Type B pancreatic cell (in vitro differentiated cells): ENCODE measurements around the gene MAU2. TPM values are rescaled to one million over a fixed set of nuclear protein-coding genes. Genes with fewer than 3 reads are reported as not detected.

Source experiments
- DNase-seq: peaks from one replicate; pipeline ENCODE4 v3.0.0; 2021; ENCODE audit warnings: mixed read lengths; ENCODE audit not compliant: unreplicated experiment; ENCODE audit errors: extremely low spot score
- H3K27ac Mint-ChIP-seq: 2 replicates; pipeline ENCODE4 v1.8.0; 2021; ENCODE audit warnings: mild to moderate bottlenecking, mixed read lengths
- H3K27me3 Mint-ChIP-seq: 2 replicates; pipeline ENCODE4 v1.8.0; 2021; ENCODE audit warnings: mixed read lengths
- H3K36me3 Mint-ChIP-seq: 2 replicates; pipeline ENCODE4 v1.8.0; 2021; ENCODE audit warnings: mixed read lengths
- H3K4me1 Mint-ChIP-seq: one replicate; pipeline ENCODE4 v1.8.0; 2021; ENCODE audit warnings: mixed read lengths; ENCODE audit not compliant: unreplicated experiment
- H3K4me3 Mint-ChIP-seq: 2 replicates; pipeline ENCODE4 v1.8.0; 2021; ENCODE audit warnings: mild to moderate bottlenecking, mixed read lengths
- H3K9me3 Mint-ChIP-seq: 2 replicates; pipeline ENCODE4 v1.8.0; 2021; ENCODE audit warnings: mixed read lengths
- CTCF ChIP-seq: fragments of 200-600 bp; sonication (generic); conservative IDR thresholded peaks from 2 replicates; pipeline ENCODE4 v1.5.0; 2021; ENCODE audit warnings: antibody characterized with exemption, mild to moderate bottlenecking
- total RNA-seq: library from RNA; stranded (reverse); gene quantifications from 2 replicates; pipeline ENCODE4 v1.2.1, GENCODE V29; 2021; ENCODE audit warnings: low replicate concordance

MAU2 gene
- total RNA-seq, 1 donor from 2014 or later: 83.3 TPM

GRCh38 chr19:19306191-19306590 is 14.4 kb upstream of the MAU2 start:
- H3K4me3 Mint-ChIP-seq: no peak overlapping the region
- H3K36me3 Mint-ChIP-seq: no peaks in the 10 kb centered on the region
- no peak for TF ChIP-seq CTCF
- H3K4me1 Mint-ChIP-seq: no peaks in the 10 kb centered on the region
- no peaks in the 10 kb centered on the region for H3K9me3 Mint-ChIP-seq
- no peaks in the 10 kb centered on the region for H3K27me3 Mint-ChIP-seq
- DNase-seq: no peak
- H3K27ac Mint-ChIP-seq: no peak overlapping the region

DNA sequence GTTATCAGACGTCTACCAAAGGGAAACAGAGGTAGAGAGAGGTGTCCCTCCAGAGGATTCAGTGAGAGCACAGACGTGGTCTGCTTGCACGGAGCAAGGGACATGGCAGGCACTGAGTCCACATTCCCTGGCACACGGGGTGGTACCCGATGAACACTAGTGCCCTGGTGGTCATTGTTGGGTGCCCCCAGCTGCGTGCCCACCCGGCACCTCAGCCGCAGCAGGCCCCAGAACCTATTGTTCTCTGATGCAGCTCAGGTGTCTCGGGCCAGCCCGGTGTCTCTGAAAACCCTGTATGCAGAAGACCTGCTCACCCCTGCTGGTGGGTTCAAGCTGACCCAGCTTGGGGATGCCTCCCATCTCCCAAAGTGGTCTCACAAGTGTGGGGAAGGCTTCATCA is 12.3 kb upstream of the MAU2 start:
- no peaks in the 10 kb centered on the region for H3K9me3 Mint-ChIP-seq
- no peak for TF ChIP-seq CTCF
- no peak overlapping the region for H3K27ac Mint-ChIP-seq

GRCh38 chr19:19315444-19315843 is 5.2 kb upstream of the MAU2 start:
- no peak overlapping the region for H3K4me3 Mint-ChIP-seq
- H3K27ac Mint-ChIP-seq: no peak overlapping the region
- TF ChIP-seq CTCF: no peak
- no peaks in the 10 kb centered on the region for H3K9me3 Mint-ChIP-seq
- H3K36me3 Mint-ChIP-seq: peaks cover 3% of the 10 kb centered on the region
- peaks cover 4% of the 10 kb centered on the region for H3K4me1 Mint-ChIP-seq
- DNase-seq: no peak
- no peaks in the 10 kb centered on the region for H3K27me3 Mint-ChIP-seq

More for the DNA sequence above, 12.3 kb upstream of the MAU2 start:
- Mint-ChIP-seq H3K27me3 (no peaks in the 10 kb centered on the region), H3K4me1 (no peaks in the 10 kb centered on the region), H3K4me3 (no peak overlapping the region), H3K36me3 (no peaks in the 10 kb centered on the region)
- no peak for DNase-seq

DNA sequence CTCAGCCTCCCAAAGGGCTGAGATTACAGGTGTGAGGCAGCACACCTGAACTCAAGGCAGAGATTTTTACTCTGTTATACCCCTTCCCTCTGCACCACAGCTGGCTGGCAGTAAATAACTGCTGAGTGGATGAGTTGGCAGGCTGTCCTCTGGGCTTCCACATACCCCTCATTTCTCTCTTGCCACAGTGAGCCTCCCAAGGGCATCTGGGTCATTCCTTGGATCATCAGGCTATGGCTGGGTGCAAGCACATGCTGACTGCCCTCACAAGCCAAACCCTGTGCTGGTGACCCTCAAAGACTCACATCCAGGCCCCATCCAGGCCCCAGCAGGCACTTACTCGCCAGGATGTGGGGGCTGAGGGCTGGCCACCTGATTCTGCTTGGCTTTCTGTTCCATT is 4.5 kb upstream of the MAU2 start:
- Mint-ChIP-seq H3K4me1 (peaks cover 4% of the 10 kb centered on the region), H3K27ac (no peak overlapping the region), H3K9me3 (no peaks in the 10 kb centered on the region), H3K36me3 (peaks cover 3% of the 10 kb centered on the region), H3K27me3 (no peaks in the 10 kb centered on the region), H3K4me3 (no peak overlapping the region)
- DNase-seq: no peak
- no peak for TF ChIP-seq CTCF

DNA sequence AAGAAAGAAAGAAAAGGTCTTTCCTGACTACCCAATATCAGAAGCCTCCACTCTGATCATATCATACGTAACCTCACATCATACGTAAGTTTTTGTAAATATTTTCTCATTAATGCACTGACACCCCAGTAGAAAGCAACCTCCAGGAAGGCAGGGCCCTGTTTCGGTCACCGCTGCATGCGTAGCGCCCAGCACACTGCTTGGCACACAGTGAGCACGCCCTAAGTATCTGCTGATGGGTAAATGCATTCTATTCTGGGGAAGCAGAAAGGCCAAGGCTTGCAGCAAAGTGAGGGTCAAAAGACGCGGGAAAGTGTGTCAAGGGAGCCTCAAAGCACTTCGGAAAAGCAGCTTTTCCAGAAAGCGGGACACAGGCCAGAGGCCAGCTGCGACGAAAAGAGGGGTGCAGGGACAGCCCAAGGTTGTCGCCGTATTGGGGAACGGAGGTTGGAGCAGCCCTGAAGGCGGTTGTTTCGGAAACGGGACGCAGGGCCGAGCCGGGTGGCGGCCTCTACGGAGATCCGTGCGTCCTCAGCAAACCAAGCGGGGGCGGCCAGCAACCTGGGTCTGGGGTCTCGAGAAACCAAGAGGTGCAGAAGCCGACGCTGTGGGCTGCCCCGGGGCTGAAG is 783 bp upstream of the MAU2 start:
- H3K4me3 Mint-ChIP-seq: peak overlapping the region; percentile 100
- peaks cover 13% of the 10 kb centered on the region for H3K4me1 Mint-ChIP-seq
- no peak for DNase-seq
- H3K9me3 Mint-ChIP-seq: no peaks in the 10 kb centered on the region
- H3K27ac Mint-ChIP-seq: peak overlapping the region; percentile 100
- TF ChIP-seq CTCF: no peak
- H3K27me3 Mint-ChIP-seq: no peaks in the 10 kb centered on the region
- H3K36me3 Mint-ChIP-seq: peaks cover 12% of the 10 kb centered on the region
